Measurements from ENCODE around the gene LOX.

Gene LOX

GRCh38 chr5:122056913-122057312 is 21.1 kb downstream of the LOX start:
- no peak for DNase-seq (ENCODE audit: insufficient read length, low spot score)
- no peak for FAIRE-seq

- DNase-seq (ENCODE audit: insufficient read length, low spot score) (no peak), FAIRE-seq (no peak)
Measured at GRCh38 chr5:122054266-122054665, 23.8 kb downstream of the LOX start.

- FAIRE-seq (no peak), DNase-seq (ENCODE audit: insufficient read length, low spot score) (no peak)
Measured at GRCh38 chr5:122053181-122054109, 24.6 kb downstream of the LOX start.

- DNase-seq (ENCODE audit: insufficient read length, low spot score) (no peak), FAIRE-seq (no peak)
Measured at GRCh38 chr5:122051569-122051968, 26.5 kb downstream of the LOX start.

- DNase-seq (ENCODE audit: insufficient read length, low spot score): no peak
- FAIRE-seq: no peak
Measured at GRCh38 chr5:122050959-122051358, 27.1 kb downstream of the LOX start.

GRCh38 chr5:122040636-122041302 is 37.3 kb downstream of the LOX start:
- no peak for FAIRE-seq

GRCh38 chr5:122036326-122036725 is 41.7 kb downstream of the LOX start:
- DNase-seq (ENCODE audit: insufficient read length, low spot score) (no peak), FAIRE-seq (peak; percentile 4)

More at GRCh38 chr5:122040636-122041302, 37.3 kb downstream of the LOX start:
- no peak for DNase-seq (ENCODE audit: insufficient read length, low spot score)

- FAIRE-seq (no peak), DNase-seq (ENCODE audit: insufficient read length, low spot score) (no peak)
Measured at GRCh38 chr5:122035913-122036312, 42.1 kb downstream of the LOX start.

- no peak for DNase-seq (ENCODE audit: insufficient read length, low spot score)
- no peak for FAIRE-seq
Measured at GRCh38 chr5:122031836-122032235, 46.2 kb downstream of the LOX start.

GRCh38 chr5:122030251-122030650 is 47.8 kb downstream of the LOX start:
- DNase-seq (ENCODE audit: insufficient read length, low spot score) (no peak), FAIRE-seq (no peak)

GRCh38 chr5:122029818-122030217 is 48.2 kb downstream of the LOX start:
- FAIRE-seq: no peak

GRCh38 chr5:122022966-122023365 is 55.1 kb downstream of the LOX start:
- FAIRE-seq: no peak
- no peak for DNase-seq (ENCODE audit: insufficient read length, low spot score)

More at GRCh38 chr5:122029818-122030217, 48.2 kb downstream of the LOX start:
- no peak for DNase-seq (ENCODE audit: insufficient read length, low spot score)

GRCh38 chr5:122019919-122020590 is 58.0 kb downstream of the LOX start:
- no peak for DNase-seq (ENCODE audit: insufficient read length, low spot score)
- no peak for FAIRE-seq

- FAIRE-seq: no peak
- no peak for DNase-seq (ENCODE audit: insufficient read length, low spot score)
Measured at GRCh38 chr5:122015471-122015870, 62.6 kb downstream of the LOX start.

- DNase-seq (ENCODE audit: insufficient read length, low spot score): no peak
- no peak for FAIRE-seq
Measured at GRCh38 chr5:122014236-122014935, 63.7 kb downstream of the LOX start.
